Stimulated activated CD8-positive, alpha-beta memory T cell treated with anti-CD3 and anti-CD28 coated beads, Interleukin-4, amount 100 ng/mL, for 1 hour (primary cell): ENCODE measurements around the gene RNF113B.

Experiments
- DNase-seq, 2 donors: peaks; one replicate each; pipeline ENCODE4 v3.0.0-alpha.2; 2020; ENCODE audit warnings: low read depth in 2 of 2, low spot score in 1 of 2

Gene RNF113B

DNA sequence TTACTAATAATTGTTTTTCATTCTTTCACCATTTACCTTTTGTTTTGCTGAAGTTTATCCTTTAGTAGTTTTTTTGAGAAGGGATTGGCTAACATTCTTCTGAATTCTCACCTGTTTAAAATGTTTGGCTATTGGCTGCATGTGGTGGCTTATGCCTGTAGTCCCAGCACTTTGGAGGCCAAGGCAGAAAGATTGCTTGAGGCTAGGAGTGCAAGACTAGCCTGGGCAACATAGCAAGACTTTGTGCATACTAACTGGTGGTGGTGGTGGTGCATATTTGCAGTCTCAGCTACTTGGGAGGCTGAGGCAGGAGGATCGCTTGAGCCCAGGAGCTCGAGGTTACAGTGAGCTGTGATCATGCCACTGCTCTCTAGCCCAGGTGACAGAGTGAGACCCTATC, 27.5 kb upstream of the RNF113B start:
- no peak for DNase-seq

DNA sequence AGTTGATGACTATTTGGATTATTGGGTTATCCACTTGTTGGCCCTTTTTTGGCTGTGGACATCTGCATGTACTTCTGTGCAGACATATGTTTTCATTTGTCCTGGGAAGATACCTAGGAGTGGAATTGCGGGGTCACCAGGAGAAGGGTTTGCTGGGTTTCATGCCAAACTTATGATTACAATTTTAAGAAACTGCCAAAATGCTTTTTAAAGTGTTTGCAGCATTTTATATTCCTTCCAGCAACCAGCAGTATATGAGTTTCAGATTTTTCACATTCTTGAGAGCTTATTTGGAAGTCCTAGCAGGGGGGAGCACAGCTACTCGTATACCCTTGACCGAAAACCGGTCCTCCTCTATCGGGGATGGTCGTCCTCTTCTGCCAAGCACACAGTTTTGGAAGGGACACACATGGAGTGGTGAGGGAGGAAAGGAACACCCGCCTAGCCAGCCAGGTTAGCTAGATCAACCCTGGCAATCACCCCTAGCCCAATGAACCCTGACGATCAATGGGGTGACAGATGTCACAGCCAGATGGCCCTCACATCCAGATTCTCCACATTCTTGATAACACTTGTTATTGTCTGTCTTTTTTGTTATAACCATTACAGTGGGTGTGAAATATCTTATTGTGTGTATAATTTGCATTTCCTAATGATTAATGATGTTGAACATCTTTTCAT, 26.7 kb upstream of the RNF113B start:
- DNase-seq = no peak

DNA sequence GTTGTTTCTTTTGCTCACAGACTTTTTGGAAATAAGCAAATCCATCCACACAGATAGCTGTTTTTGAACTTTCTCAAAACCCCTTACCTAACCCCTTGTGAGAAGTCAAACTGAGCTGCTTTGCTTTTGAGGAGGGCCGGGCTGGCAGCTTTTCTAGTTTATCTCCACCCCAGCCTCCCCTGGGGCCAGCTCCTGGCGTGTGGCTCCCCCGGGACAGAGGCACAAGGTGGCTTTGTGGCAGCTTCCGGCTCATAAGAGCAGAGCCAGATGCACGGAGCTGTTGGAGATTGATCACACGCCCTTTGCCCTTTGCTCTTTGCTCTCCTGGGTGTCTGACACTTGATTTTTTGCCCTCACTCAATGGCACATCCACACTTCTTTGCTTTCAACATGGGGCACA, 24.9 kb upstream of the RNF113B start:
- DNase-seq = no peak

DNA sequence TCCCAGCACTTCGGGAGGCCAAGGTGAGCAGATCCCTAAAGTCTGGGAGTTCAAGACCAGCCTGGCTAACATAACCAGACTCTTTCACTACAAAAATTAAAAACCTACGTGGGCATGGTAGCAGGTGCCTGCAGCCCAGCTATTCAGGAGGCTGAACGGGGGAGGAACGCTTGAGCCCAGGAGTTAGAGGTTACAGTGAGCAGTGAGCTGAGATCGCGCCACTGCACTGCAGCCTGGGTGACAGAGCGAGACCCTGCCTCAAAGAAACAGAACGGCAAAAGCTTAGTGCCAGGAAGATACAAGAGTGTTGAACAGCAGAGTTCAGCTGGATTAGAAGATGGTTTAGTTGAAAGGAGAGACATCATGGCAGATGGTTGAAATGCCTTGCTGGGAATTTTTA, 24.1 kb upstream of the RNF113B start:
- no peak for DNase-seq

DNA sequence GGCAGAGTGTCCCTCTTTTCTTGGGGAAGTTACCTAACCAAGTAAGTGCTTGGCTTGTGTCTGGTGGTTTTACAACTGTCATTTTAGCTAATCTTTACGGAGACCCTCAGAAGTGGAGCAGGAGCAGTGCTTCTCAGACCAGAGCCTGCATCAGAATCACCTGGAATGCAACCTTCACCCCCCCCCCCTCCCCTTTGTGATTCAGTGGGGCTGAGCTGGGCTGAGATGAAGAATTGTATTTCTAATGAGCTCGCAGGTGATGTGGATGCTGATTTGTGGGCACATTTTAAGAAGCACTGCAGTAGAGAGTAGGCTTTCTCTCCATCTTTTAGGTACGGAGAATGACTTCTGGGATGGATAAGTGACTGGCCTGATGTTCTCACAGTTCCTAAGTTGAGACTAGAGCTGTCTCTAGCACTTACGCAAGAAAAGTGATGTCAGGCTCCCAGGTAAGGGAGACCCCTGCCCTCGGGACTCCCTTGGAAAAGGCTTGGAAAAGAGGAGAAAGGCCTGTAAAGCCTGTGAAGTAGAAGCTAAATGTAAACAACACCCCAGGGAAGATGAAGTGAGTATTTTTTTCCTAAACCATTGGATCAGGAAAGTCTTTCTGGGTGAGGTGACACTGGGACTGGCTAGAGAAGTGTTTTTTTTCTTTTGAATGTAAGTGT, 23.3 kb upstream of the RNF113B start:
- DNase-seq = no peak

DNA sequence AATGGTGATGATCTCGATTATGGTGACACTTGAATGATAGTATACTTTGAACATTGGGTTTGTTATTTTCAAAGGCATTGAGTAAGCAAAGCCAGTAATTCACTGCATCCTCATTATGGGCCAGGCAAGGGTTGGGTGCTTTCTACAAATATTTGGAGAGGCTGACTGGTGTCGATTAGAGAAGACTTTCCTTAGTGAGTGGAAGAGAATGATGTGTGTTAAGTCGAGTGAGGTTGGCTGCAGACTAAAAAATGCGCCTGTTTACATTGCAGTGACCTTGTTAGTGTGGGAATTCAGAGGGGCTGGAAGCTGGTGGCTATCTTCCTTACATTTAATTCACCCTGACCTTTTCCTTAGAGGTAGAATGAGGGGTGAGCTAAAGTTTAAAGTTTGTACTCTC, 22.4 kb upstream of the RNF113B start:
- DNase-seq = no peak

DNA sequence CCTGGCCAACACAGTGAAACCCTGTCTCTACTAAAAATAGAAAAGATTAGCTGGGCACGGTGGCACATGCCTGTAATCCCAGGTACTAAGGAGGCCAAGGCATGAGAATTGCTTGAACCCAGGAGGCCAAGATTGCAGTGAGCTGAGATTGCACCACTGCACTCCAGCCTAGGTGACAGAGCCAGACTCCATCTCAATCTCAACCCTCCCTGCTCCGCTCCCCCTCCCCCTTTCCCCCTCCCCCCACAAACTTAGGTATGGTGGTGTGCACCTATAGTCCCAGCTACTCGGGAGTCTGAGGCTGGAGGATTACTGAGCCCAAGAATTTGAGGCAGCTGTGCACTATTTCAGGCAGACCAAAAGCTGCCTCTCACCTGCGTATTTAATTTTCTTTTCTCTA, 21.6 kb upstream of the RNF113B start:
- no peak for DNase-seq

DNA sequence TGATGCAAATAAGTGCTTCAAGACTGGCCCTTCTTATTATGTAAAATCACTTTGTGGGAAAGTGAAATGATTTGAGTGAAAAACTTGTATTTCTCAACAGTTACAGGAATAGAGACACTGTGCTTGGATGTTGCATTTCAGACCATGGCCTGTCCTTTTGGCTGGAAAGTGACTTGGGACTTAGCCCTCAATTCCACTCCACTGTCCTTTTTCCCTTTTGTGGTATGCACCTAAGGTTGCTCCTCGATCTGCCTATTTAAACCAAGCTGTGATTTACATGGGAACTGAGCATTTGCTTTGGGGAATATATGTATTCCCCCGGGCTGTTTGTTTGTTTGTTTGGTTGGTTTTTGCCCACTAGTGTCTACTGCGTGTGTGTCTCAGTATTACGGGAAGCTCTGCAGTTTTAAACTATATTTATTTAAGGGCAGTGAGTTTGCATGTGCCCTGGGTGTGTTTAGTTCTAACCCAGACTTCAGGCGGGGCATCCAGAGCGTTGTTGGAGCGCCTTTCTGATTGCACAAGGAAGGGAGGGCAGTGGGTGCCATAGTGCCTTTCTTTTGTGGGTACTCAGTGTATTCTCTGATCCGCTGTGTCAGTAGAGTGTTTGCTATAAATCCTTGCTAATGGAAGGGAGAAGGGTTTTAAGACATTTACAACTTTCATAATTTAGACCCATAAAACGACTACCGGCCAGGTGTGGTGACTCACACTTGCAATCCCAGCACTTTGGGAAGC, 18.2 kb upstream of the RNF113B start:
- no peak for DNase-seq

DNA sequence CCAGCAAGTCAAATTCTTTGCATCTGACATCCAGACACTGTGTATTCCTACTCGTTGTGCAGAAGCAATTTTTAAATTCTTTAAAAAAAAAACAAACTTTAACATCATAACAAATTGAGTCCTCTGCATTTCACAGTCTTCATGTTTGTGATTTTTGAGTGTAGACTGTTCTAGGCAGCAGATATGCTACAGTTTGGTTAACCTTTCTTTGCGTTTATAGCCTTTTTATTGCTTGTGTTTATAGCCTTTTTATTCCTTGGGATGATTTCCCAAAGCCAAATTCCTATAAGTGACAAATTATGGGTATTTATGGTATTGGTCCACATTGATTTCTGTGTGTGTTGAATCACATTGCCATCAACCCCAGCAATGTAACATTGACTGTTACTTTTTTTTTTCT, 14.9 kb upstream of the RNF113B start:
- DNase-seq = no peak

DNA sequence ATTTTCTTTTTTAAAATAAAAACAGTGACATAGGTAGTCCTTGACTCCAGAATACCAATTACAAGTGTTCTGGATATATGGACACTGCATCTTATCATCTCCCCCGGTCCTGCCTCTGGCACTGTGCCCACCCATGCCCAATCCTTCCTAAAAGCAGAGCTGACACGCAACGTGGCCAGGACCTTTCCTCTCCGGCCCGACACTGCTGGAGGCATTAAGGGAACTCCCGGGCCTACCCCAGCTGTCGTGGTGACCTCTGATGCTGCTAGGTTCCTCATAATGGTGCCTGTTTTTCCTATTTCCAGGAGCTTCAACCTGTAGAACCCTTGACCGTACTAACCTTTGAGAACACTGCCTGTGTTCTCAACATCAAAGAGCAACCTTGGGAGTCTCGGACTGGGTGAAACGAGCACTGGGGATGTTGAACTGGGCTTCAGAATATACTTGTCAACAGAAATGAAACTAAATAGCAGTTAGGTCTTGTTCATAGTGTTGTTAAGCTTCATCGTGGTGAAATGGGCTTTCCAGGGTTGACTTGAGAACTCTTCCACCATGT, 13.9 kb upstream of the RNF113B start:
- DNase-seq = no peak

DNA sequence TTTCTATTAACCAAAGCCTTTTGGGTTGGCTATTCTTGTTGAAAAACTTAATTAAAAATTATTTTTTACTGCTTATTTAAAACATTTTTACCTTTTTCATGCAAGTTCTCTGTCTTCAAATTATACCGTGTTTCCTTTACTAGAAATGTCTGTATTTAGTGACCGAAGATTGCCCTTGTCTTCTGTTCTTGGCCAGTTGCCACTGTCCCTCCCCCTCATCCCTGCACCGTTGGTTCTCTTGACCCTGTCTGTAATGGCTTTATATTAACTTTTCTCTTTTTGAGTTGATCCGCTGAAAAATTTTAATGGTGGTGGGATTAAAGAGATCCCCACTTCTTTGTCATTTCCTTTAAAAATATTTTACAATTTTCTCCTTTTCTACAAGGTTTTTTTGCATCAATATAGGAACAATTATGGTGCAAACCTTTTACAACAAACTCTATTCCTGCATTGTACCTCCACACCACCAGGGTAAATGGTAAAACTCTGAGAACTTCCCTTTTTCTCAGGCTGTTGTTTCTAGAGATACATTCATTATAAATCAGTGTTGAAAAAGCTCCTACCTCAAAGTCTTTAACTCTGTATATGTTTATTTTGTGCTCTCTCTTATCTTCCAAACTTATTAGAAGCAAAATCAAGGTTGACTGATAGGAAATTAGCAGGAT, 12.9 kb upstream of the RNF113B start:
- no peak for DNase-seq

DNA sequence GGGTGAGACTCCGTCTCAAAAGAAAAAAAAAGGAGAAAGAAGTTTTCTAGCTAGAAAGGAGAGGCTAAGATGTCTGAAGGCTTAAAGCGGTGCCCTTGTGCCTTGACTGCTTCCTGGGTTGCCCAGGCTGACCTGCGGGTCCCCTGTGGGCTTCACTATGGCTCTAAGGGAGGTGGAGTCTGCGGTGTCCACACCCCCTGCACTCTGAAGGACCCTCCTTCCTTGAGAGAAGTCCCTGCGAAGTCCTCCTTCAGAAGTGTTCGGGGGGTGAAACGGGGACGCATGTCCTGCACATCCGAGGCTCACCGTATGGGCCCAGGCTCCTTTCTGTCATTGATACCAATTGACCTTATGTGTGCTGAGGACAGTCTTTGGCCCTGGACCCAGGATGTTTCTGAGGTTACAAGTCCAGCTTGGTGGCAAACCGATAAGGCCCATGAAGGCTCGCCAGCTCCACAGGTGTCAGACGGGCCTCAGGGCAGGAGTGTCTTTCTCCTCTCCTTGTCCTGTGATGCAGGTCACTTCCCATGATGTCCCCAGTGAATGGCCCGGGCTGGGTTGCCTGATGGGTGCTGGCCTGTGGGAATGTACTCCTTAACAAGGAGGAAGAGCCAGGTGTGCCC, 11.6 kb upstream of the RNF113B start:
- no peak for DNase-seq

DNA sequence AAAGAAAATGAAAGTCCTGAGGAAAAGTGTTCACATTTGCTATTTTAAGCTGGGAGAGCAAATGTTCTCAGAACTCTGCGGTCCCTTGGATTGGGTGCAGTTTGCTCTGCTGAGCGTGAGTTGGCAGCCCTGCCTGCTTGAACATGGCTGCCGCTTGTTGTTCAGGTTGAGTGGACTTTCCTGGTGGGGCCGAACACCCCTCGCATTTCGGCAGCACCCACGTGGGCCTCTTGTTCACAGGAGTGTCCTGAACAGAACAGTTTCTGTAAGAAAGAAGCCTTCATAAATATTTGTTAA, 10.8 kb upstream of the RNF113B start:
- DNase-seq = no peak

DNA sequence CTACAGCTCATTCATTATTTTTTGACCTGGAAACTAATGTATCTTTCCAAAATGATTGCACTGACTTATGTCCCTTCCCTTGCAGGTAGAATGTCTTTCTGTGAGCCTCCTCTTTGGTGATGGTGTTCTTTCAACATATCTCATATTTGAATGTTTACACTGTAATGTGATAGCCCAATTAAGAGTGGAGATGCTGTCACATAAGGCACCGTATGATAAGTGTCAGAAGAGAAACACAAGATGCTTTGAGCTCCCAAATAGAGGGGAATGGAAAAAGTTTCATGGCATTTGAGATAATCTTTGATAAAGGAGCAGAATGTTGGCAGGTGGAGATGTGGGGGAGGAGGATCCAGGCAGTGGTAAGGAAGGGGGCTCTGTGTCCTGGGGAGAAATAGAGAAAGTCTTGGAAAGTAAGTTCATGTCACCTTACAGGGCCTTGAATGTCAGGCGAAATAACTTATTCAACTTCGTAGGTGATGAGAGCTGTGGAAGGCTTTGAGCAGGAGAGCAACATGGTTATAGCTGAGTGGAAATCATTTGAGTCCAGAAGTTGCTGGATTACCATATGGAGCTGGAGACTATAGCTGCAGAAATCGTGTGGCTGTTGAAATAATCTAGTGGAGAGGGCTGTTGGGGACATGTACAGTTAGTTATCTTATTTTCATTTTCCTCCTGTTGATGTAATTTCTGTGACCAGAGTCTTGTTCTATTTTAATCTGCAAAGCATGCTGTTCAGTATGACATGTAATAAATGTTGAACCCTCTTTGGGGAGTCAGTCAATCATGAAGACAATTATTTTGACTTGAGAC, 10.3 kb upstream of the RNF113B start:
- DNase-seq = no peak

DNA sequence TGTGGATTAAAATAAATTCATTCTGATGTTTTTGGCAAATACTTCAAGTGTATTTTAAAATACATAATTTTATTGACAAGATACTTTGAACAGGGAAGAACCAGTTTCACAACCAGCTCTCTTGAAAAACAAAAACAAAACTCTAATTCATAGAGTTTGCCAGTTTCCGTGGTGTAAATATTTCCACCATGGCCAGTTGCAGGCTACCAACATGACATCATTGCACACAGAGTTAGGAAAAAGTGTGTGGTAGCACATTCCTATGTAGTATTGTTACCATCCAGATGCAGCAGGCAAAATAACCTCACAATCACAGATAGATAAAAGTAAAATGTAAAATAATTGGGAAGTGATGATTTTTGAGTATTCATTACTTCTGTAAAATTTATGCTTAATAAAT, 7.7 kb upstream of the RNF113B start:
- DNase-seq = no peak

DNA sequence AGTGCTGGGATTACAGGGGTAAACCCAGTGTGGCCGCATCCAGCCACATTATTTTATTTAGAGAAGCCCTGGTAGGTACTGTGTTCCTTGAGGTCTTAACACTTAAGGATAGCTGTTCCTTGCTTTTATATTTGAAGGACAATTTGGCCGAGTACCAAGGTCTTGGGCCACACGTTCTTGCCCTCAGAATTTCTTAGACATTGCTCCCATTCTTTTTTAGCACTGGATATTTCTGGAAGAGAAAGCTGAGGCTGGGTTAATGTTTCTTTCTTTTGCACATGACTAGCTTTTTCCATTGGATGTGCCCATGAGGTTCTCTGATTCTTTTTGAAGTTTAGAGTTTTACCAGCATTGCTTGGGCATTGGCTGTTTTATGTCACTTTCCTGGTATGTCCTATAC, 5.5 kb upstream of the RNF113B start:
- DNase-seq = no peak

DNA sequence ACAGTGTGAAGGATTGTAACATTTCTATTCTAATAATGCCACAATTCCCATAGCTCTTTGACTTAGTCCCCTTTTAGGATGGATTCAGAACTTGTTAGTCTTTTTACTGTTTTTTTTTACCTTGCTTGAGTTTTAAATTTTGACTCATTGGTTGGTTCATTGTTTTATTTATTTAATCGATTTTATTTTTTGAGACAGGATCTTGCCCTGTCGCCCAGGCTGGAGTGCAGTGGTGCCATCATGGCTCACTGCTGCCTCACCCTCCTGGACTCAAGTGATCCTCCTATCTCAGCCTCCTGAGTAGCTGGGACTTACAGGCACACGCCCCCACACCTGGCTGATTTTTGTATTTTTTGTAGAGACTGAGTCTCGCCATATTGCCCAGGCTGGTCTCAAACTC, 5.1 kb upstream of the RNF113B start:
- no peak for DNase-seq

DNA sequence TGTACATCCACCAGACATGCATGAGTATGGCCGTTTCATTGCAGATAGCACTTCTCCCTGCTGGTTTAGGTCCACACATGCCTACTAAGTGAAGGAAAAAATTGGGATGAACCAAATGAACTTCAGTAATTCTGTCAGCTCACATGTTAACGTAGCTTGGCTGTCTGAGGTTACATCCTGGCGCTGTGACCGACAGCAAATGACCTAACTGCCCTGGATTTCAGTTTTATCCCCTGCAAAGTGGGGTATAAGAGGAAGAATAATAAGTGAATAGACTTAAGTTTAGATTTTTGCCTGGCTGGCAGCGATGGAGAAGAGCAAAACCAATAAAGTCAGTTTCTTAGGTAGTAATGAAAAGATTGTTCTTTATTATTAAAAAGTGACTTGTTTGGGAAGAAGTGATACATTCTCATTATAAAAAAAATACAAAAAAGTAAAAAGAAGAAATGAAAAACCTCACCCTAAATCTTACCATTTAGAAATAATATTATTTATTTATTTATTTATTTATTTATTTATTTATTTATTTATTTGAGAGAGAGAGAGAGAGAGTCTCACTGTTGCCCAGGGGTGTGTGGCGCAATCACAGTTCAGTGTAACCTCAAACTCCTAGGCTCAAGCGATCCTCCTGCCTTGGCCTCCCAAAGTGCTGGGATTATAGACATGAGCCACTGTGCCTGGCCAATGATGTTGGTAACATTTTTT, 4.2 kb upstream of the RNF113B start:
- DNase-seq = no peak

DNA sequence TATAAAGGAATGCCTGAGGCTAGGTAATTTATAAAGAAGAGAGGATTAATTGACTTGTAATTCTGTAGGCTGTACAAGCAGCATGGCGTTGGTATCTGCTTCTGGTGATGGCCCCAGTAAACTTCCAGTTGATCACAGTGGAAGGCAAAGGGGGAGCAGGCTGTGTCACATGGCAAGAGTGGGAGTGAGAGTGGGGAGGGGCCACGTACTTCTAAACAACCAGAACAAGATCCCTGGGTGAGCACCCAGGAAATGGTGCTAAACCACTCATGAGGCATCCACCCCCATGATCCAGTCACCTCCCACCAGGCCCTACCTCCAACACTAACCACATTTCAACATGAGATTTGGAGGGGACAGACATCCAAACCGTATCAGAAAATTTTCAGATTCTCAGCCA, 3.0 kb upstream of the RNF113B start:
- DNase-seq = no peak

DNA sequence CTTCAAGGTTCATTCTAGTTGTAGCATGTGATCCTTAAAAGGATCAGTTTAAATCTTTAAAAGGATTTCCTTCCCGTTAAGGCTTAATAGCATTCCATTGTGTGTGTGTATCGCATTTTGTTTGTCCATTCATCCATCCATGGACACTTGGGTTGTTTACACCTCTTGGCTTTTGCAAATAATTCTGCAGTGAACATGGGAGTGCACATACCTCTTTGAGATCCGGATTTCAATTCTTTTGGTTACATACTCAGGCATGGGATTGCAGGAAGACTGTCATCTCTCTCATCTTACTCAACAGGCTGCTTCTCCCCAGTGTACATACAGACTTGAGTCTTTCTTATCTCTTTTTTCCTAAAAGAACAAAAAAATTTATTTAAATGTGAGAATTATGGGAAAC, 1.2 kb downstream of the RNF113B start:
- no peak for DNase-seq
